Posterior cingulate gyrus (tissue), 11 donors: ENCODE results near the gene SLC49A4.
"Not testable (repeated sequence)": the region's sequence is repeated elsewhere in the genome, so short reads cannot be mapped to it uniquely, and the experiment has no call there.

ENCODE experiments used
- DNase-seq, 10 donors: peaks; one replicate each; pipeline versions ENCODE4 v3.0.0 to v3.0.0-alpha.2; 2020 to 2021; ENCODE audit warnings: mixed read lengths in 3 of 10
- intact Hi-C: fragments of 100-400 bp; cut with DNase I; formaldehyde crosslinking; loops from one replicate; pipeline ENCODE4 v1.15.1; 2023

SLC49A4 gene, protein sequence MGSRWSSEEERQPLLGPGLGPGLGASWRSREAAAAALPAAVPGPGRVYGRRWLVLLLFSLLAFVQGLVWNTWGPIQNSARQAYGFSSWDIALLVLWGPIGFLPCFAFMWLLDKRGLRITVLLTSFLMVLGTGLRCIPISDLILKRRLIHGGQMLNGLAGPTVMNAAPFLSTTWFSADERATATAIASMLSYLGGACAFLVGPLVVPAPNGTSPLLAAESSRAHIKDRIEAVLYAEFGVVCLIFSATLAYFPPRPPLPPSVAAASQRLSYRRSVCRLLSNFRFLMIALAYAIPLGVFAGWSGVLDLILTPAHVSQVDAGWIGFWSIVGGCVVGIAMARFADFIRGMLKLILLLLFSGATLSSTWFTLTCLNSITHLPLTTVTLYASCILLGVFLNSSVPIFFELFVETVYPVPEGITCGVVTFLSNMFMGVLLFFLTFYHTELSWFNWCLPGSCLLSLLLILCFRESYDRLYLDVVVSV

DNA sequence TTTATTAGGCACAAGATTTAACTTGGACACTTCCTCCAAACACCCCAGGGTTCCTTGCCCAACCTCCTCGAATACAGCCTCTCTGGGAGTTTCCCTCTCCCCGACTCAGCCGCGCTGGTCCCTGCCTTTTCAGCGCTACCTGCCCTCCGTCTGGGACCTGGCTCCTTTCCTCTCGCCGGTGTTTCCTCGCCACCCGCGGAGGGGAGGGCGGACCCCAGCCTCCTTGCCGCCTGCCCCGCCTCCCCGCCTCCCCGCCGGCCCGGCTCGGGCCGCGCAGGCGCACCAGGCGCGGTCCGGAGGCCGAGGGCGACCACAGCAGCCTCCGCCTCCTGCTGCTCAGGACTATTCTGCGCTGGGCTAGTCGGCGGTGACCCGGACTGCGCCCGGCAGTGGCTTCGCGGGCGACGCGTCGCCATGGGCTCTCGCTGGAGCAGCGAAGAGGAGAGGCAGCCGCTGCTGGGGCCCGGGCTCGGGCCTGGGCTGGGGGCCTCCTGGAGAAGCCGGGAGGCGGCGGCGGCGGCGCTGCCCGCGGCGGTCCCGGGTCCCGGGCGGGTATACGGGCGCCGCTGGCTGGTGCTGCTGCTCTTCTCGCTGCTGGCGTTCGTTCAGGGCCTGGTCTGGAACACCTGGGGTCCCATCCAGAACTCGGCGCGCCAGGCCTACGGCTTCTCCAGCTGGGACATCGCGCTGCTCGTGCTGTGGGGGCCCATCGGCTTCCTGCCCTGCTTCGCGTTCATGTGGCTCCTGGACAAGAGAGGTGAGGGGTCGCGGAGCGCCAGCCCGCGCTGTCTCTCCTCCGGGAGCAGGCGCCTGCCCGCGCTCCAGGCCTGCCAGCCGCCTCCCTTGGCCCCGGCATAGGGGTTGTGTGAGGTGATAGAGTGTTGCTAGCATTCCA is at the start of gene SLC49A4:
SLC49A4 (plus strand) TSS at position 291 of the 895 bp plus-strand sequence; CDS start at position 415, 124 bp downstream.
- DNase-seq, result peak; percentile 42 to 96 (median 69)

DNA sequence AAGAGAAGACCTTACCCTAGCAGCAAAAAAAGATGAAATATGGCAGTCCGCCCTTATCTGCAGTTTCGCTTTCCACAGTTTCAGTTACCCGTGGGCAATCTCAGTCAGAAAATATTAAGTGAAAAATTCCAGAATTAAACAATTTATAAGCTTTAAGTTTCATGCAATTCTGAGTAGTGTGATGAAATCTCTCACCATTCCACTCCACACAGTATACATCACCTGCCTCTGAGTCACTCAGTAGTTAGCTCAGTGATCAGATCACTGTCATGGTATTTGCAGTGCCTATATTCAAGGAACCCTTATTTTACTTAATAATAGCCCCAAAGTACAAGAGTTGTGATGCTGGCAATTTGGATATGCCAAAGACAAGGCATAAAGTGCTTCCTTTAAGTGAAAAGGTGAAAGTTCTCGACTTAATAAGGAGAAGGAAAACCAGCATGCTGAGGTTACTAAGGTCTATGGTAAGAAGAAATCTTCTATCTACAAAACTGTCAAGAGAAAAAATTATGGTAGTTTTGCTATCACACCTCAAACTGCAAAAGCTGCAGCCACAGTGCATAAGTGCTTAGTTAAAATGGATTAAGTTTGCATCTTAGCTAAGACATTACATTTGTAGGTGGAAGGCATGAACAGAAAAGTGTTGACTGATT is 49.4 kb upstream of the SLC49A4 start:
- DNase-seq, result no peak
- intact Hi-C loops, result no loop called here

More for the DNA sequence above, at the start of gene SLC49A4:
- intact Hi-C loops, result loop anchor here (5.0 kb wide), 1 partner anchor 232 kb away; the partner anchor contains the start of gene SEMA5B

DNA sequence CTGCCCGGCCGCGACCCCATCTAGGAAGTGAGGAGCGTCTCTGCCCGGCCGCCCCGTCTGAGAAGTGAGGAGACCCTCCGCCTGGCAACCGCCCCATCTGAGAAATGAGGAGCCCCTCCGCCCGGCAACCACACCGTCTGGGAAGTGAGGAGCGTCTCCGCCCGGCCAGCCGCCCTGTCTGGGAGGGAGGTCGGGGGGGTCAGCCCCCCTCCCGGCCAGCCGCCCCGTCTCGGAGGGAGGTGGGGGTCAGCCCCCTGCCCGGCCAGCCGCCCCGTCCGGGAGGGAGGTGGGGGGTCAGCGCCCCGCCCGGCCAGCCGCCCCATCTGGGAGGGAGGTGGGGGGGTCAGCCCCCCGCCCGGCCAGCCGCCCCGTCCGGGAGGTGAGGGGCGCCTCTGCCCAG is 47.6 kb upstream of the SLC49A4 start:
- intact Hi-C loops, result not testable (repeated sequence)
- peak in 2 of 10 donors; percentile 53 to 55 for DNase-seq

DNA sequence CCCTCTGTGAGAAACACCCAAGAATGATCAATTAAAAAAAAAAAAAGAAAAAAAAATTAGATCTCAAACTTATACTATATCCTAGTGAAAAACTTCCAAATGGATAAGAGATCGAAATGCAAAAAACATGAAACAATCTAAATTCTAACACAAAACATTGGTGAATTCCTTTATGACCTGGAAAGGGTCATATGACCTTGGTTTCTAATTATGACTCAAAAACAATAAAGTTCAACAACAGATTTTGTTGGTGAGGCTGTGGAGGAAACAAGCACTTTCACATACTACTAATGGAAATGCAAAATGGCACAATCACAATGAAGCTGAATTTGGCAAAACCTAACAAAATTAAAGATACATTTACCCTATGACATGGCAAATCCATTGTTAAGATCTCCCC is 46.5 kb upstream of the SLC49A4 start:
- intact Hi-C loops, result no loop called here
- DNase-seq, result no peak

DNA sequence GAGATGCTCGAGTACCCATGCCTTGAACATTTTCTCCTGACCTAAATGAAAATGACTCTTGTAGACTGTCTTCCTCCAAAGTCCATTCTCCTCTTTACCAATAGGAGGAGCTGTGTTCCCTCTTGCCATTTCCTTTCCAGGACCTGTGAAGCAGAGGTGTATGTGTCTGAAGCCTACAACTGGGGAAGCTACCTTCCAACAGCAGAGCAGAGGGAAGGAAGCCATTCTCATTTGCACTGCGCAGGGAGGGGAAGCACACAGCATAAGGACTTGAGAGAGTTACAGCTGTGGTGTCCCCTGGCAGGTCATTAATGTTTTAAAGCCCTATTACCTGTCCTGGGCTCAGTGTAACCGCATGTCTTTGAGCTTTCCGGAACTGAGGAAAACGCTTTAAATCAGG is 39.9 kb upstream of the SLC49A4 start:
- DNase-seq, result no peak
- intact Hi-C loops, result no loop called here

DNA sequence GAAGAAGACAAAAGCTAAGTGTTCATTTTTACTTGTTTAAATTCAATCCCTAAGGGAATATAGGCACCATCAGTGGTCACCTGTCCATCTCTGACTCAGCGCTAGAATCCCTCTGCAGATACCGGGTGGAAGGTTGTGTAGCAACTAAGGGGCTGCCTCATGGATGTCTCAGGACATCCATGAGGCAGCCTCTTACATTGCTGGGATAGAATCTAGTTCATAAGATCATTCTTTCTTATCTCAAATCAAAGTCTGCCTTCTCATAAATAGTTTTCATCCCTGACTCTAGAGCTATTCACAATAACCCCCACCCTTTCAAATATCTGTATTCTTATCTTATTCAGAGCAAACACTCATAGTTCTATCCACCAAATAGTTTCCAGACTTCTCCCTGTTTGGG is 39.4 kb upstream of the SLC49A4 start:
- DNase-seq, result no peak
- intact Hi-C loops, result no loop called here

DNA sequence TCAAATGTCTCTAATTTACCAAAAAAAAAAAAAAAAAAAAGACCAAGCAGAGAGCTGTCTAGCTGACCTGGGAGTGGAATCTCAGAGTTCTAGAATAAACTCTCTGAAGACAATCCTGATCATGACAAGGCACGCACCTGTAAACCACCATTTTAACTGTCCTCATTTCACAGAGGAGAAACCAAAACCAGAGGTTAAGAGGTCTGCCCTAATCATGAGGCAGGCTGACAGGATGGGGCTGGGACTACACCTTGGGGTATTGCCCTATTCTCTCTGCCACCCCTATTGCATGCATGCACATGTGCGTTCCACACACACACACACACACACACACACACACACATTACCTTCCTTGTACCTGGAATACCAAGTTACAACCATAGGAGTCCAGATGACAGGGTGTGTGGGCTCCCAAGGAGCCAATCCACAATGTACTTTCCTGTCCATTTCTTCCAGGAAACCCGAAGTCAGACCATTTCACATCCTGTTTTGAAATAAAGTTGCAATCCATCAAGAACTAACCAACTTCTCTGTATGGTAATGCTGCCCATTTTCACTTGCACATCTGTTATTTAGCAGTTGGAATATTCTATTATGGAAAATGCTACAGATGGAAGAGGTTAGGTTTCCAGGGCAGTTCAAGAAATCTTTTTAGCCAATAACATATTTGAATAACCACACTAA is 35.9 kb upstream of the SLC49A4 start:
- intact Hi-C loops, result no loop called here
- DNase-seq, result no peak

DNA sequence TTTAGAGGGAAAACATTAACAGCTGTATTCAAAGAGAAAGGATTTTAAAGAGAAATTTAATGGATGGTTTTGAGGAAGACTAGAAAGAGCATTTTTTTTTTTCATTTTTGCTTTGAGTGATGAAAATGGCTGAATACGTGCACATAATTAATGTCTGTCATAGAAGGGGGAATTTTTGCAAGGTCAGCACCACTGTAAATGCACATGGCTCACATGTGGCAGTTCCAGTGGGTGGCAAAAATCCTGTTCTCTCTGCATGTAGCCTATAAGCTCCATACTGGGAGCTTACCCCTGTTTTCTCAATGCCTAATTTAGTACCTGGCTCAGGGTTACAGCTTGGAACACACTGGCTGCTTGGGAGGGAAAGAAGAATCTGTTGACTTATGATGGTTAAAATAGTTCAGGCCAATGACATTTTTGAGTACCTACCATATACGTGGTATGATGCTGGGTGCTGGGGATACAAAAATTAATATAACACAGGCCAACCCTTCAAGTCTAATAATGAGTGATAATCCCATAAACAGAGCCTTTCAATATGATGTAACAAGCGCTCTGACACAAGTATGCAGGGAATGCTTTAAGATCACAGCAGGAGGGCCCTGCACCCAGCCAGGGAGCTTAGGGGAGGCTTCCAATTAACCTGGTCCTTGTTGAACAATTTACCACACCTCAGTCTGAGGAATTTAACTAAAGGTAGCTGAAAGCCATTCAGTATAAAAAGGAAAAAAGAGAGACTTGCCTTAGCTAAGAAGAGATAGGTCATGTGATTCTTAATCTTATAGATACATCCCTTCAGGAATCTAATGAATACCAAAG is 34.2 kb upstream of the SLC49A4 start:
- no peak for DNase-seq
- intact Hi-C loops, result no loop called here

DNA sequence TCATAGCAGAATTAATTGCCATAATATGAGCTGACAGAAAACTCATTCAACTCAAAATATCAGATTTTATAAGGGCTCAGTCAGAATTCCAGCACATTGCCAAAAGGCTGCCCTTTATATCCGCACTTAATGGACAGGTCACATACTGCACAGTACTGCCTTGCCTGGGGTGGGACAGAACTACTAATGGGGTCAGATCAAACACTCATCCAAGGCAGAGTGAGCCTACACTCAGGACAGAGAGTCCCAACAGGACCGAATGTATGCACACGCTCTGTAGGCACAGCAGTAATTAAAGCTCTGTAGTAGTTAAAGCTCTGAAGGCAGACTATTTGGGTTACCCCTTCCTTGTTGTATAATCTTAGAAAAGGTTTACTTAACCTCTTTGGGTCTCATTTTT is 28.4 kb upstream of the SLC49A4 start:
- DNase-seq, result no peak
- intact Hi-C loops, result no loop called here

DNA sequence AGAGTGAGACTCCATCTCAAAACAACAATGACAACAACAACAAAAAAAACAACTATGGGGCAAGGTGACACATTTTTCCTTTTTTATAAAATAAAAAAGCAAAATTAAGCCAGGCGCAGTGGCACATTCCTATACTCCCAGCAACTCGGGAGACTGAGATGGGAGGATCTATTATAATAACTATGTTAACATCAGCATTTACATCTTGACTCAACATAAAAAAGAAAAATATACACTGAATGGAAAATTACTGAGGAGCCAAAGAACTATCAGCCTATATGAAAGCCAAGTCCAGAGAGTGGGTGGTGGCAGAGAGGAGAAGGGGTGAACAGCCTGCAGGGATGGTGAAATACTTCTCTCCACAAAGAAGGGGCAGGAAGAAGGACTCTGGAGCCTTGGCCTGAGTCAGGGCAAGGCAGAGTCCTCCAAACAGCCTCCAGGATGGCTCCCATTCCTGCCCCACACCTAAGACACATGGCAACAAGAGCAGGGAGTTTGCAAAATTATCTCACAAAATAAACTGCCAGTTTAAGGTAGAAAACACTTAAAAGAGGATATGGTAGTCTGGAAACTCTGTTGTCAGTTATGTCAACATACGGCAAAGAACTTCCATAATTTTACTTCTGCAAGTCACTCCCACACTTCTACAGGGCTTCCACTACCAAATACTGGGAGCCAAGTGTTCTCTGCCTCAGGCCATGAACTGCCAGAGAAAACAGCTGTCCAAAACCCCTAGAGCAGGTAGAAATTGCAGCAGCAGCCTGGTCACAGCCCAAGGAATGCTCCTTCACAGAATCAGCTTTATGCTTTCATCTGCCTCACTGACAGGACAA is 27.1 kb upstream of the SLC49A4 start:
- intact Hi-C loops, result no loop called here
- DNase-seq, result no peak

DNA sequence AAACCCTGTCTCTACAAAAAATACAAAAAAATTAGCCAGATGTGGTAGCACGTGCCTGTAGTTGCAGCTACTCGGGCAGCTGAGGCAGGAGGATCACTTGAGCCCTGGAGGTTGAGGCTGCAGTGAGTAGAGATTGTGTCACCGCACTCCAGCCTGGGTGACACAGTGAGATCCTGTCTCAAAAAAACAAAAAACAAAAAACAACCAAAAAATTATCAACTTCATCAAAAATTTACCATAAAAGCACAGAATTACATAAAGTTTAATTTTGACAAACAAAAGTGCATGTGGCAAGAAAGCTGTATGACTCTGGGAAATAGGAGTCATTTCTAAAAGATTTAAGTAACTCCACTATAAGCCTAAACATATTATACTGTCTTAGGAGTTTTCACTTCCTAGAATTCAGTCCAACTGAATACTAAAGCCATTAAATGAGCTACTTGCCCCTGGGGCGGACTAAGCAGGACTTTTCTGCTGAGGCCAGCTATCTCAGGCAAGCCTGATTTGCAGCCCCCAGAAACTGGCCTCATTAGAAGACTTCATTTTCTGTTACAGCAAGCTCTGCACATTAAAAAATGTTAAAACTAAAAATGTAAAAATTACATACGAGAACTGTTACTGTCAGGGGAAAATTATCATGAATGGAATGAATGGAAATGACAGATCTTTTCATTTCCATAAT is 24.2 kb upstream of the SLC49A4 start:
- intact Hi-C loops, result no loop called here

DNA sequence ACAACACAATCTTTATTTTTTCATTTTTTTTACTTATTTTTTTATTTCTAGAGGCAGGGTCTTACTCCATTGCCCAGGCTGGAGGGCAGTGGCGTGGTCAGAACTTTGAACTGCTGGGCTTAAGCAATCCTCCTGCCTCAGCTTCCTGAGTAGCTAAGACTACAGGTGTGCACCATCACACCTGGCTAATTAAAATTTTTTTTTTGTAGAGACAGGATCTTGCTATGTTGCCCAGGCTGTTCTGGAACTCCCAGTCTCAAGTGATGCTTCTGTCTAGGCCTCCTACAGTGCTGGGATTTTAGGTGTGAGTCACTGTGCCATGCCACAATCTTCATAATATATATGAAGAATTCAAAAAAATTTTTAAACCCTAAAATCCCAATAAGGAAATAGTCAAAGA is 22.0 kb upstream of the SLC49A4 start:
- no peak for DNase-seq
- intact Hi-C loops, result no loop called here

More for the DNA sequence above, 24.2 kb upstream of the SLC49A4 start:
- DNase-seq, result peak in 1 of 10 donors; percentile 44

DNA sequence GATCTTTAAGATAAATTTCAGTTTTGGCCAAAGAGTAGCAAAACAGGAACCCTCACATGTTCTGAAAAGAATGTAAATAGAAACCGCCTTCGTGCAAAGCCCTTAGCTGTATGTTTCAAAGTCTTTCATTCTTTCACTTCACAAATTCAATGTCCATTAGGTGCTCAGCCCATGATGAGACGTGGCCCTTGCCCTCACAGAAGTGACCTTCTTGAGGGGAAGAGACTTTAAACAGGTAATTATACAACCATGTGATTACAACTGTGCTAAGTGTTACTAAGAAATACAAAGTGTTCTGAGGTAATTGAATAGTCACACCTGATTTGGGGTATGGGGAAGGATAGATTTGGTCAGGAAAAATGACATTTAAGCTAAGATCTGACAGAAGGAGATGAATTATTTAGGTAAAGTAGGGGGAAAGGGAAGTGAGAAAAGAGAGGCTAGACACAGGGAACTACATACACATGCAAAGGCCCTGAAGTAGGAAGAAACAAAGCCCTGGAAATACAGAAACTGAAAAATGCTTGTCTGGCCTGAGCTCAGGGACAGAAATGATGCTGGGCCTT is 20.8 kb upstream of the SLC49A4 start:
- intact Hi-C loops, result no loop called here
- DNase-seq, result no peak

DNA sequence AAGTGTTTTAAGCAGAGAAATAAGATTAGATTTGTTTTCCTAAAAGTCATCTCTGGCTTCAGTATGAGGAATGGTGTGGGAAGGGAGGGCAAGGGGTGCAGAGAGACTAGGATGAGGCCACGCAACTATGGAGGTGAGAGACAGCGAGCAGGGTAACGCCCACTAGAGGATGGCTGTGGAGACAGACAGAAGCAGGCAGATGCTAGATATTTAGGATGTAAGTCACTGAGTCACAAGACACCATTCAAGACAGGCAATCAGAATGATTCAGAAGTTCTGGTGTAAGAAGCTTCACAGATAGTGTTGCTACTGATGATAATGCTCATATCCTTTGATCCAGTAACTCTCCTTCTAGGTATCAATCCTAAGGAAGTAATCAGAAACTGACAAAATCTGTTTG is 20.3 kb upstream of the SLC49A4 start:
- no peak for DNase-seq
- intact Hi-C loops, result no loop called here

DNA sequence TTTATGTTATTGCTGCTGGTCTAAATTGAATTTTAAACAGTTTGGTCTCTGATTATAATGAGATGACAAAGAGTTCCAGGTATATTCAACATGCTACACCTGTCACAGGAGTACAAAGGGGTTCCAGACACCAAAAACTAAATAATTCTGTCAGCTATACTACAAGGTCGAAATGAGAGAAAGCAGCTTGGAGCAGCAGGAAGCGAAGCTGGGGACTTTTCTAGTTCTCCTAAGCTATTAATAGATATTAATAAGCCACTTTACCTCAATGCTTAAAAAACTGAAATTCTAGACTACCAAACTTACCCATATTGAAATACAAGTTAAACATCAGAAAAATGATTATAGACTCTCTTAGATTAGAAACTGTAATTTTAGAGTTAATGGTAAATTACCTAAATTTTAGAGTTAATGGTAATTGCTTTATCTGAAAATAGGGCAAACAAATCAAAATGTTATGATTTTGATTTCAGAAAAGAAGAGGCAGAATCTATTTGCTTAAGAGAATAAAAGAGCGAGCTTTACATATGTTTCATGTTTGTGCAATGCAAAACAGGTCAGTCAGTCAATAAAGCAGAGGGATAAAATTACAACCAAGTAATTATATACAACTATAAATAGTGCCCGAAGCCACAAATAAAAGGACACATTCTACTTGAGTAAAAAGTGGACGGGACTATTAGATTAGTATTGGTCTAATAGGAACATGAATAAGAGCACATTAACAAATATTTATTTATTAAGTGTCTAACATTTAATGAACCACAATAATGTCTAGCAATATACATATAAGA is 18.0 kb upstream of the SLC49A4 start:
- no peak for DNase-seq
- intact Hi-C loops, result no loop called here

DNA sequence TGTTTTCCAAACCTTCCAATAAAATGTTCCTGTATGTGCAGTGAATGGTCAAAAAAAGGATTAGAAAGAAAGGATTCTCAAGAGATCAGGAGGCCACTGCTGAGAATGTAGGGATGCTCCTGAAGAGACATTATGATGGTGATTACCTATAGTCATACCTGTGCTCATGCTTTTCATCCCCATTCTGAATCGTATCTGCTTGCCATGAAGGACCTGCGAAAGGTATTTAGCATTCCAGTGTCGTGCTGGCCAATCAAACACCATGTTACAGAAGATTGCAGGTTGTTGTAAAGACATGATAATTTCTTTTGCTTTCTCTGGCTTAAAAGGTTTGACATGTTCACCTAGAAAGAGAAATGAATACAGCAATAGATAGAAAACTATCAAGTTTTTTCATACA is 17.3 kb upstream of the SLC49A4 start:
- DNase-seq, result no peak
- intact Hi-C loops, result no loop called here

DNA sequence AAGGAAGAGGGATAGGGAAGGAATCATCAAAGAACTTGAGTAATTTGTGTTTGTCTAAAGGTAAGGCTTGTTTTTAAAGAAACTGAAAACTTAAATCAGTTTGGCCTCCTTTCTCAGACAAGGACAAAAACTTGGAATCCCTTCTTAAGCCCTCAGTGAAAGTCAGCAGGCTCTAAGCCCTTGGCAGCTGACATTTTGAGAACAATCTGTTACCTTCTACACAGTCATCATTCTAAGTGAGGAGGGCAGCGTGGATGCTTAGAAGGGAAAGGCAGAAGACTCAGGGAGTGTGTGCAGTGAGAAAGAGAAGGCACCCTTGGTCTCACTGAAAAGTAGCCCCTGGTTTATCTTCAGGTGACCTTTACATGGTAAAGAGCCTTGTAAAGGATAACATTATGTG is 12.1 kb upstream of the SLC49A4 start:
- no peak for DNase-seq
- intact Hi-C loops, result no loop called here
